GM23338 (cell line): ENCODE data around the gene ZNF202.
"Not testable (repeated sequence)": the region's sequence is repeated elsewhere in the genome, so short reads cannot be mapped to it uniquely, and the experiment has no call there.

Experiments
- CREB1 ChIP-seq: fragments of 250-450 bp; sonication (Bioruptor Pico); IDR thresholded peaks from 2 replicates; pipeline ENCODE4 v1.5.0; 2020; ENCODE audit warnings: low read depth, mild to moderate bottlenecking, moderate library complexity
- CTCF ChIP-seq, 2 experiments: fragments of 200-600 bp in 1 of 2; sonication (generic) in 1 of 2; conservative IDR thresholded peaks; 2 replicates each; pipeline versions ENCODE4 v1.5.1 to v1.6.1; 2016 to 2017; ENCODE audit warnings: antibody characterized with exemption in 2 of 2, low read depth in 2 of 2, mild to moderate bottlenecking in 2 of 2, moderate library complexity in 1 of 2
- EZH2 ChIP-seq: fragments of 200-600 bp; sonication (generic); IDR thresholded peaks from one replicate; pipeline ENCODE4 v1.8.0; 2017; ENCODE audit warnings: antibody characterized with exemption, mild to moderate bottlenecking, low read depth; ENCODE audit not compliant: unreplicated experiment
- EZH2phosphoT487 ChIP-seq: fragments of 200-600 bp; sonication (generic); IDR thresholded peaks from one replicate; pipeline ENCODE4 v1.8.1; 2018; ENCODE audit warnings: antibody characterized with exemption; ENCODE audit not compliant: unreplicated experiment
- JUNB ChIP-seq: IDR thresholded peaks from one replicate; pipeline ENCODE4 v1.6.1; 2016; ENCODE audit warnings: antibody characterized with exemption; ENCODE audit not compliant: unreplicated experiment
- POLR2AphosphoS5 ChIP-seq: IDR thresholded peaks from 2 replicates; pipeline ENCODE4 v1.6.1; 2016; ENCODE audit warnings: antibody characterized with exemption, low read depth
- ZNF331 ChIP-seq: fragments of 250-450 bp; sonication (Bioruptor Pico); IDR thresholded peaks from 2 replicates; pipeline ENCODE4 v1.5.0; 2020; ENCODE audit warnings: low read depth, mild to moderate bottlenecking, moderate library complexity
- ZNF462 ChIP-seq: fragments of 250-450 bp; sonication (Bioruptor Pico); IDR thresholded peaks from 2 replicates; pipeline ENCODE4 v1.5.0; 2020; ENCODE audit warnings: mild to moderate bottlenecking, moderate library complexity
- TF ChIP-seq, protein P1 (sequence below): IDR thresholded peaks from one replicate; pipeline ENCODE4 v1.6.1; 2018; ENCODE audit warnings: antibody characterized with exemption; ENCODE audit not compliant: unreplicated experiment

DNA sequence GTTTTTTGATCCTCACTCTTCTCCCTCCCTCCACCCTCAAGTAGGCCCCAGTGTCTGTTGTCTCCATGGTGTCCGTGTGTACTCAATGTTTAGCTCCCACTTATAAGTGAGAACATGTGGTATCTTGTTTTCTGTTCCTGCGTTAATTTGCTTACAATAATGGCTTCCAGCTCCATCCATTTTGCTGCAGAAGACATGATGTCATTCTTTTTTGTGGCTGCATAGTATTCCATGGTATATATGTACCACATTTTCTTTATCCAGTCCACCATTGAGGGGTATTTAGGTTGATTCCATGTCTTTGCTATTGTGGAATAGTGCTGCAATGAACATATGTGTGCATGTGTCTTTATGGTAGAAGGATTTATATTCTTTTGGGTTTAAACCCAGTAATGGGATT lies 6.9 kb upstream of the ZNF202 start:
- not testable (repeated sequence) for TF ChIP-seq CTCF (conservative IDR thresholded peaks at IDR 0.05; ENCODE audit: low read depth in 2 of 2); EZH2phosphoT487; POLR2AphosphoS5; ZNF462; EZH2; CREB1; JUNB; ZNF331 (CRISPR knock-in tag)
- TF ChIP-seq, protein P1, sequence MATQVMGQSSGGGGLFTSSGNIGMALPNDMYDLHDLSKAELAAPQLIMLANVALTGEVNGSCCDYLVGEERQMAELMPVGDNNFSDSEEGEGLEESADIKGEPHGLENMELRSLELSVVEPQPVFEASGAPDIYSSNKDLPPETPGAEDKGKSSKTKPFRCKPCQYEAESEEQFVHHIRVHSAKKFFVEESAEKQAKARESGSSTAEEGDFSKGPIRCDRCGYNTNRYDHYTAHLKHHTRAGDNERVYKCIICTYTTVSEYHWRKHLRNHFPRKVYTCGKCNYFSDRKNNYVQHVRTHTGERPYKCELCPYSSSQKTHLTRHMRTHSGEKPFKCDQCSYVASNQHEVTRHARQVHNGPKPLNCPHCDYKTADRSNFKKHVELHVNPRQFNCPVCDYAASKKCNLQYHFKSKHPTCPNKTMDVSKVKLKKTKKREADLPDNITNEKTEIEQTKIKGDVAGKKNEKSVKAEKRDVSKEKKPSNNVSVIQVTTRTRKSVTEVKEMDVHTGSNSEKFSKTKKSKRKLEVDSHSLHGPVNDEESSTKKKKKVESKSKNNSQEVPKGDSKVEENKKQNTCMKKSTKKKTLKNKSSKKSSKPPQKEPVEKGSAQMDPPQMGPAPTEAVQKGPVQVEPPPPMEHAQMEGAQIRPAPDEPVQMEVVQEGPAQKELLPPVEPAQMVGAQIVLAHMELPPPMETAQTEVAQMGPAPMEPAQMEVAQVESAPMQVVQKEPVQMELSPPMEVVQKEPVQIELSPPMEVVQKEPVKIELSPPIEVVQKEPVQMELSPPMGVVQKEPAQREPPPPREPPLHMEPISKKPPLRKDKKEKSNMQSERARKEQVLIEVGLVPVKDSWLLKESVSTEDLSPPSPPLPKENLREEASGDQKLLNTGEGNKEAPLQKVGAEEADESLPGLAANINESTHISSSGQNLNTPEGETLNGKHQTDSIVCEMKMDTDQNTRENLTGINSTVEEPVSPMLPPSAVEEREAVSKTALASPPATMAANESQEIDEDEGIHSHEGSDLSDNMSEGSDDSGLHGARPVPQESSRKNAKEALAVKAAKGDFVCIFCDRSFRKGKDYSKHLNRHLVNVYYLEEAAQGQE, result not testable (repeated sequence)
